ENCODE measurements around the gene LDB2. TPM values are rescaled to one million over a fixed set of nuclear protein-coding genes. Genes with fewer than 3 reads are reported as not detected.

Gene LDB2
- total RNA-seq, 1 donor: 85.9 TPM

- TF ChIP-seq CTCF (IDR thresholded peaks at IDR 0.05; ENCODE audit: insufficient read depth, low read length): no peak
- no peak overlapping the region for H3K4me3 ChIP-seq (ENCODE audit: low read depth, low read length)
- no peak for DNase-seq (ENCODE audit: low read depth)
These were observed 10.6 kb downstream of the LDB2 start for GRCh38 chr4:16887887-16888286.

DNA sequence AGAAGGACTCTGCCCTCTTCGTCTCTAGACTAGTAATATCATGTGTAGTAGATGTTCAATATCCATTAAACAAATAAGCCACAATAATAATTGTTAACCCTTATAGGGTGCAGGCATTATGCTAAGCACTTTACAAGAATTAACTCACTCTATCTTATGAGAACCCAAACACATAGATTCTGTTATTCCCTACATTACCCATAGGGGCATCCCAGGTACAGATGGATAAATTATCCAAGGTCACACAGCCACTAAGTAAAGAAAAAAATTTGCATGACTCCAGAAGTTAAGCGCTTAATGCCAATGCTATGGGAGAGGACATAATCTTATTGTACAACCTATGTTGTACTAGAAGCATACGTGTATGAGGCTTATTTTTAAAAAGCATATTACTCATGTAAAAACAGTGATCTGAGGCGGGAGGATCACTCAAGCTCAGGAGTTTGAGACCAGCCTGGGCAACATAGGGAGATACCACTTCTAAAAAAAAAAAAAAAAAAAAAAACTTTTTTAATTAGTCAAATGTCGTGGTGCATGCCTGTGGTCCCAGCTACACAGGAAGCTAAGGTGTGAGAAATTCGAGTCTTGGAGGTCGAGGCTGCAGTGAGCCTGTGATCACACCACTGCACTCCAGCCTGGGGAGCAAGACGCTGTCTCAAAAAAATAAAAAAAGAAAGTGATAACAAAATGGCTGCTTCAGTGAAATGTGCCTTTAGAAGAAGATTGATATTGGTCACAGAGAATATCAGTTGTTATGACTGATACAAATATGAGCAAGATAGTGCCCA is 13.6 kb downstream of the LDB2 start:
- DNase-seq (ENCODE audit: low read depth): no peak
- no peak for TF ChIP-seq CTCF (IDR thresholded peaks at IDR 0.05; ENCODE audit: insufficient read depth, low read length)
- H3K4me3 ChIP-seq (ENCODE audit: low read depth, low read length): no peak overlapping the region

DNA sequence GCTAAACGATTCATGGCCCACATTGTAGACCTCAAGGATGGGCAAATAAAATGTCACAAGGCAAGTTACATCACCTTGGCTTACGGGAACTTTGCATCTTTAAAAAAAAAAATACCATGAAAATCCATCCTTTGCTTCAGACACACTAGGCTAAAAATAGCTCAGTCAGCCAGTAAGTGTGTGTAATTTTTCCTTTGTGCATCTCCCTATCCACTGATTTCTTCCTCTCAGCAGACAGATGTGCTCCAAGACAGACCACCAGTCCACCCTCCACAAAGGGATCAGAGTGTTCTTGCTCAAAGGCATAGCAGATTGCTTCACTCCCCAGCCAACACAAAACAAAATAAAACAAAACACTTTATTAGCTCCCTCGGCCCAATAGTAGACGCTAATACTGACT is 14.6 kb downstream of the LDB2 start:
- no peak for DNase-seq (ENCODE audit: low read depth)
- TF ChIP-seq CTCF (IDR thresholded peaks at IDR 0.05; ENCODE audit: insufficient read depth, low read length): no peak
- no peak overlapping the region for H3K4me3 ChIP-seq (ENCODE audit: low read depth, low read length)

DNA sequence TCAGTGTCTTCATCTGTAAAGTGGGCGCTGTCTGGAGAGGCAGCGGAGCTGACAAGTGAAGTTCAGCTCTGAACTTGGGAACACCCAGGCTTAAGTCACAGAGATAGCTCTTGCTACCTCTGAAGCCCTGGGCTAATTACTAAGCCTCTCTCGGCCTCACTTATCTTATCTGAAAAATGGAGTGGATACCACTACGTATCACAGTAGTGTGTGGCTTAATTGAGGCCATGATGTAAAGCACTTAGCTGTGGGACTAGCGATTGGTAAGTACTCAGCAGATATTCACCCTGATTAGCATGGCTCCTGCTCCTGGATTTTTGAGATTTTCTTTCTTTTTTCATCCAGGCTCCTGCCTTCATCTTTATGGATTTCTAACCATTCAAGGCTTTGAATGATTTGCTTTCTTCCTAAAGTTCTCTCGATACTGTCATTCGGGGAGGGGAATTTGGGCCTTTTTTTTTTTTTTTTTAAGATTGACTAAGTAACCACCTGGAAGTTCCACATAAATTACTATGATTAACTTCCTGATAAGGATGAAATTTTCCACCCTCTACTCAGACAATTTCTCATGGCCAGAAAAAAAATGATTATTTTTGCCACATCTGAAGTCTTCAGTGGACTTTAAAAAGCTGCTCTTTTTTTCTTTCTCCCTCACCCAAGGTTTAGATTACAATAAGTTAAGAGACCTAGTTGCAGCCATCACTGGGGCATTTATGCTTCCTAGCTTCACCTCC is 17.1 kb downstream of the LDB2 start:
- DNase-seq (ENCODE audit: low read depth): no peak
- TF ChIP-seq CTCF (IDR thresholded peaks at IDR 0.05; ENCODE audit: insufficient read depth, low read length): no peak
- H3K4me3 ChIP-seq (ENCODE audit: low read depth, low read length): no peak overlapping the region

- TF ChIP-seq CTCF (IDR thresholded peaks at IDR 0.05; ENCODE audit: insufficient read depth, low read length): no peak
- DNase-seq (ENCODE audit: low read depth): peak; percentile 91
- no peak overlapping the region for H3K4me3 ChIP-seq (ENCODE audit: low read depth, low read length)
These were observed 23.0 kb downstream of the LDB2 start for GRCh38 chr4:16875487-16875886.

DNA sequence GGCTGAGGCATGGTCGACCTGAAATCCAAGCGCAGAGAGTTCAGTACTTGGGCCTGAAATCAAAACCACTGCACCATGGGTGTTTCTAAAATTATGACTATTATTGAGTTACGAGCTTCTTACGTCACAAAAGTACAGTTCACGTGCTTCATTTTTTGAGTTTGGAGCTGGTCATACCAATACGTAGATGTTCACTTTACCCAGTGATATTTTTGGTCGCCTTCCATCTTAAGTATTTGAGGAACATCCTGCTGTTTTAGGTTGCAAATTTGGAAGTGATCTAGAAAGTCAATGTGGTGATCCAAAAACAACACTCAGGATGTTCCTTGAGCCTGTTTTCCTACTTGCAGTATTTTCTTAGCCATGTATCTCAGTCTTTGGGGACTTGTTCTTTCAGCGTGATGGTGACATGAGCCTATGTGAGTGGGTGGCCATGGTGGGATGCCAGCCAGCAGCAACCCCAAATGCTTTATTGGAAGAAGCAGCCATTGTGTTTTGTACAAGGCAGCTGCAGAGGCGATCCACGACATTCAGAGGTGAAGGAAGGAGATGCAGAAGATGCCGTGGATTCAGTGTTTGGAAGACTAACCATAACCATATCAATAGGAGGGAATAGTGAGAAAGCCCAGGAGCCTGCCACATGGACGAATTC is 28.7 kb downstream of the LDB2 start:
- no peak for TF ChIP-seq CTCF (IDR thresholded peaks at IDR 0.05; ENCODE audit: insufficient read depth, low read length)
- no peak overlapping the region for H3K4me3 ChIP-seq (ENCODE audit: low read depth, low read length)
- DNase-seq (ENCODE audit: low read depth): no peak
